Measurements from ENCODE around the gene ANO10. TPM values are rescaled to one million over a fixed set of nuclear protein-coding genes. Genes with fewer than 3 reads are reported as not detected.
"Not testable (repeated sequence)": the region's sequence is repeated elsewhere in the genome, so short reads cannot be mapped to it uniquely, and the experiment has no call there.

The ANO10 gene
- polyA plus RNA-seq, 1 donor: 44.3 TPM

DNA sequence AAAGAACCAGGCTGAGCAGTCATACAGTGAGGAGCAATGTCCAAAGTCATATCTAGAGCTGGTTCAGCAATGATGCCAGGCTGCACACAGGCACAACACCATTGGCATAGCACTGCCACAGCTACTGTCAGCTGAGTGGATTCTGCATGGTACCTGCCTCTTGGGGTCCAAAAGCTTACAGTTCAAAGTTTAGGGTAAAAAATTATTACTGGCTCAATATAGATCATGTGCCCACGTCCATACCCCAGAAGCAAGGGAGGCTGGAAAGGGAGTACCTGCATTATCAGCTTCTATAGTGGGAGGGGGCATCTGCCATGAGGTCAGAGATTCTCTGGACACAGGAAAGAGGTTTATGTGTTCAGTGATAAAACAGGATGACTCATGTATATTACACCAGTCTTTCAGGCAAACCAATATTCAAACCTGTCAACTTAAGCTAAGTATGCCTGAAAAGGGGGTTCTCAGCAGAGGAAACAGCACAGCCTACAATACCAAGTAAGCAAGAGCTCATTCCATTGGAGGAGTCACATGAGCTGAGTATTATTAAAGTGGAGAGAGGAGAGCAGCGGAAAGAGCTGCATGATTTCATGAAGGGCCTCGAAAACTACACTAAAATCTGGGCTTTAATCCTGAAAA is 99.0 kb downstream of the ANO10 start:
- no peak for DNase-seq

GRCh38 chr3:43521941-43522340 is 99.9 kb downstream of the ANO10 start:
- no peak for DNase-seq

- not testable (repeated sequence) for DNase-seq
Measured at GRCh38 chr3:43518515-43518914, 103.3 kb downstream of the ANO10 start.

GRCh38 chr3:43515970-43516635 is 105.7 kb downstream of the ANO10 start:
- DNase-seq: no peak

DNA sequence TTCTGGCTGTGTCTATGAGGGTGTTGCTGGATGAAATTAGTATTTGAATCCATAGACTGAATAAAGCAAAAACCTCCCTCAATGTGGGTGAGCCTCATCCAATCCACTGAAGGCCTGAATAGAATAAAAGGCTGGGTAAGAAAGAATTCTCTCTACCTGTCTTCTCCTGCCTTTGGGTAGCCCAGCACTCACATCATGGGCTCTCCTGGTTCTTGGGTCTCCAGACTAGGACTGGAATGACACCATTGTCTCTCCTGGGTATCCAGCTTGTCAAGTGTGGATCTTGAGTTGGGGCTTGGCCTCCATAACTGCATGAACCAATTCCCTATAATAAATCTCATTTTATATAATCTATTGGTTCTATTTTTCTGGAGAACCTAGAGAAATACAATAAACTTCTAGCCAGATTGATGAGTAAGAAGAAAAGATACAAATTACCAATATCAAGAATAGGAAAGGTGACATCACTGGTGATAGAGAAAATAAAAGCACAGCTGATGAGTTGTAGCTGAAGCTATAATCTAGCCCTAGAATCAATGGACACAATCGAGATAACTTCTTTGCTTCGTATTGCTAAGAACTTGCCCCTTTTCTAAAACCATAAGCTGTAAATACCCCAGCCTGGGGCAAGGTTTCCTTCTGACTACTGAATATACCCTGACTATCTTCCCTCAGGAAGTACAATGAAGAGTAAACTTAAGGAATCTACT is 106.4 kb downstream of the ANO10 start:
- DNase-seq: no peak

- DNase-seq: no peak
Measured at GRCh38 chr3:43512754-43513404, 108.9 kb downstream of the ANO10 start.

DNA sequence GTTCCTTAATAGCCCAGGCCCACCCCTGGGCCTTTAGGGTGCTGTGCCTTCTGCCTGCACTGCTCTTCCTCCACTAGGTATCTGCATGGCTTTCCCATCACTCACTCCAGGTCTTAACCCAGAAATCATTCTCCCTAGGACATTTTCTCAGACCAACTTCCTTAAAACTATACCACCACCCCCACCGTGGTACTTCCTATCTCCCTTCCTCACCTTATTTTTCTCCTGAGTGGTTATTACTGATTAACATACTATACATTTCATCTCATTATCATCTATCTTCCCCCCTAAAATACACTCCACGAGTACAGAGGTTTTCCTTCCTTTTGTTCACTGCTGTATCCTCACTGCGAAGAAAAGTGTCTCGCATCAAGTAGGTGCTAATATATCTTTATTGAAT is 115.2 kb downstream of the ANO10 start:
- no peak for DNase-seq

DNA sequence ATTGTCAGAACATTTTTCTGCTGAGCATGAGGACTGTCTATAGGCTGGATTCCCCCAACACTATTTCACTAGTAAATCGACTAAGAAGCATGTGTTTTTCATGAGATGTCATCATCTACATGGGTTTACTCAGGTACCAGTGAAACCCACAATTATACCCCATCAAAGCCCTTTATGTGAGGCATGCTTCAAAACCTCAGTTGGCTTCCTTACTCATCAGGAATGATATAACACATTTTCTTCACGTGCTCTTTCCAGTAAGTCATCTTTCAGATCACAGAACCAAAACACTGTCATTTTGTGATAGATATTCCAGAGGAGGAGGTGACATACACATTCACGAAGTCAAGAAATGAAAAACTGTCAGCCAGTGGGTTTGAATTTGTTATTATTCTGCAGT is 116.5 kb downstream of the ANO10 start:
- DNase-seq: no peak

- peak; percentile 33 for DNase-seq
Measured at GRCh38 chr3:43503067-43503728, 118.6 kb downstream of the ANO10 start.

GRCh38 chr3:43499256-43499655 is 122.6 kb downstream of the ANO10 start:
- no peak for DNase-seq

- no peak for DNase-seq
Measured at GRCh38 chr3:43497905-43498365, 123.9 kb downstream of the ANO10 start.

- DNase-seq: no peak
Measured at GRCh38 chr3:43497422-43497821, 124.4 kb downstream of the ANO10 start.

- DNase-seq: no peak
Measured at GRCh38 chr3:43496740-43497375, 125.0 kb downstream of the ANO10 start.

DNA sequence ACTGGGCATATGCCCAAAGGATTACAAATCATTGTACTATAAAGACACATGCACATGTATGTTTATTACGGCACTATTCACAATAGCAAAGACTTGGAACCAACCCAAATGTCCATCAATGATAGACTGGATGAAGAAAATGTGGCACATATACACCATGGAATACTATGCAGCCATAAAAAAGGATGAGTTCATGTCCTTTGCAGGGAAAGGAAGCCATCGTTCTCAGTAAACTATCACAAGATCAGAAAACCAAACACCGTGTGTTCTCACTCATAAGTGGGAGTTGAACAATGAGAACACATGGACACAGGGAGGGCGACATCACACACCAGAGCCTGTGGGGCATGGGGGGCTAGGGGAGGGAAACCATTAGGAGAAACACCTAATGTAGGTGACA is 128.9 kb downstream of the ANO10 start:
- not testable (repeated sequence) for DNase-seq

DNA sequence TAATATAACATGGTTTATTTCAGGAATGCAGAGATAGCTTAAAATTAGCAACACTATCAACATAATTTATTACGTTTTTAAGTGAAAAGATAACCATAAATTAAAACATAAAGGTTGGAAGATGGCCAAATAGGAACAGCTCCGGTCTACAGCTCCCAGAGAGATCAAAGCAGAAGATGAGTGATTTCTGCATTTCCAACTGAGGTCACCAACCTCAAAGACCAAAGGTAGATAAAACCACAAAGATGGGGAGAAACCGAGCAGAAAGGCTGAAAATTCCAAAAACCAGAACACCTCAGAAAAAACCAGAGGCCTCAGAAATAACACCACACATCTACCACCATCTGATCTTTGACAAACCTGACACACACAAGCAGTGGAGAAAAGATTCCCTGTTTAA is 130.0 kb downstream of the ANO10 start:
- not testable (repeated sequence) for DNase-seq

- DNase-seq: no peak
Measured at GRCh38 chr3:43490640-43491185, 131.1 kb downstream of the ANO10 start.

- DNase-seq: no peak
Measured at GRCh38 chr3:43489930-43490329, 131.9 kb downstream of the ANO10 start.

DNA sequence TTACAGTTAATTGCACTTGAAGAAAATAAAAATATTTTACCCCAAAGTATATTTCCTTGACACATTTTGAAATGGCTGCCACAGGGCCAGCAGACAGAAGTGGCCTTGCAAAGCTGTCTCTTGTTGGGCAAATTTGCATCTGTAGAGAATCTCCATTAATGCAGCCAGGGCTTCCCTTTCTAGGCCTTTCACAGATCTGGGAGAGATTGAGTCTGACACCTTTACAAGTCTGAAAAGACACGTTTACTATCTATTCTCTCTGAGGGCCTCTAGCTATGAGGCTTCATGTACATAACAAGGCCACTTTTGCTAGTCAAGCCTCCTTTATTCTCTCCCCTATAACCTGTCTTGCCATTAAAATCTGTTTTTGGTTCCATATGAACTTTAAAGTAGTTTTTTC is 135.9 kb downstream of the ANO10 start:
- DNase-seq: no peak

DNA sequence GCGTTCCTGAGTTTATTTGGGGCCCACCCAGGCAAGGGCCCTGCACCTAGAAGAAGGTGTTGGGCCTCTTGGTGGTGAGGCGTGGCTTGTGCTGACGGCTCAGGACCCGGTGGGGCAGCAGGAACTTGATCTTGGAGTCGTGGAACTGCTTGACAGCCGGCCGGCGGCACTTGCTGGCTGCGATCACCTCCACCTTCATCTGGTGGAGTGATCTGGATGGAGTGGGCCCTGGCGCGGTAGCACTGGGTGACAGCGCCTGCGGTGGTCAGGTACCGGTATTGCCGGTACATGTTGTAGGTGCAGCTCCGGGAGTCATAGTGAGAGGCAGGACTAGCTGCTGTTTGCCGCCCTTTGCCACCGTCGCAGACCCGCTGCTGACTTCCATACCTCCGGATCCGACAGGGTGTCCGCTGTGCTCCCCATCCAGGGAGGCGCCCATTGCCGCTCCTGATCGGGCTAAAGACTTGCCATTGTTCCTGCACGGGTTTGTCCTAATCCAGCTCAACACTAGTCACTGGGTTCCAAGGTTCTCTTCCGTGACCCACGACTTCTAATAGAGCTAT is 136.8 kb downstream of the ANO10 start:
- DNase-seq: no peak

- DNase-seq: no peak
Measured at GRCh38 chr3:43481375-43481774, 140.4 kb downstream of the ANO10 start.

DNA sequence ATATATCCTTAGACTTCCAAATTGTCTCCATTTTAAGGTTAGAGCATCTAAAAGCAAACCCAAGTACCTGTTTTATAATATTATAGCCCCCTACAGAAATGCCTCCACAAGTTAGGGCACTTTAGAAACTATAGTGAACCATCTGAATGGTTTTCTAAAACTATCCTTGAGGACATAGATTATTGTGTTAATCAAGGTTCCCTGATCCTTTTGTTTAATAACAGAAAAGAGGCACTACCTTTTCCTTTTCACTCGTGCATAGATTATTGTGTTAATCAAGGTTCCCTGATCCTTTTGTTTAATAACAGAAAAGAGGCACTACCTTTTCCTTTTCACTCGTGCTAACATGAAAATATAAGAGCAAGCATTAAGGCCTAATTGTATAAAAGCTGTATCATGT is 143.0 kb downstream of the ANO10 start:
- DNase-seq: not testable (repeated sequence)
